Fibroblast of lung (primary cell): ENCODE results near the gene PCYT1A. TPM values are rescaled to one million over a fixed set of nuclear protein-coding genes. Genes with fewer than 3 reads are reported as not detected.

ENCODE experiments used
- DNase-seq, 2 donors: peaks; one replicate each; pipeline versions ENCODE4 v3.0.0 to v3.0.0-alpha.2; 2010; ENCODE audit warnings: low read depth in 2 of 2
- H2AFZ ChIP-seq: 2 replicates; pipeline ENCODE4 v1.5.1; 2012; ENCODE audit warnings: low read length, control low read depth, inconsistent platforms
- H3K27ac ChIP-seq: 2 replicates; pipeline ENCODE4 v1.5.1; 2011; ENCODE audit warnings: low read length, control low read depth; ENCODE audit not compliant: insufficient read depth
- H3K27me3 ChIP-seq: 2 replicates; pipeline ENCODE4 v1.5.1; 2011; ENCODE audit warnings: mild to moderate bottlenecking, low read length; ENCODE audit not compliant: control insufficient read depth, insufficient read depth
- H3K36me3 ChIP-seq: 2 replicates; pipeline ENCODE4 v1.5.1; 2011; ENCODE audit warnings: low read length; ENCODE audit not compliant: control insufficient read depth, insufficient read depth
- H3K4me1 ChIP-seq: 2 replicates; pipeline ENCODE4 v1.5.1; 2011; ENCODE audit warnings: low read length; ENCODE audit not compliant: control insufficient read depth, insufficient read depth; ENCODE audit errors: extremely low read depth
- H3K4me2 ChIP-seq: 2 replicates; pipeline ENCODE4 v1.5.1; 2011; ENCODE audit warnings: low read length, control low read depth; ENCODE audit not compliant: insufficient read depth; ENCODE audit errors: extremely low read depth
- H3K4me3 ChIP-seq, 4 experiments: fragments of 200-600 bp in 1 of 4; sonication (generic) in 1 of 4; replicated peaks in 1 of 4; 2 replicates each; pipeline ENCODE4 v1.5.1; 2011 to 2016; ENCODE audit warnings: low read length in 4 of 4, low read depth in 3 of 4, mild to moderate bottlenecking in 3 of 4, control low read depth in 2 of 4, inconsistent platforms in 1 of 4, mixed read lengths in 1 of 4; ENCODE audit not compliant: insufficient read depth in 1 of 4; ENCODE audit errors: control extremely low read depth in 1 of 4
- H3K79me2 ChIP-seq: 2 replicates; pipeline ENCODE4 v1.5.1; 2012; ENCODE audit warnings: mild to moderate bottlenecking, low read length, inconsistent platforms; ENCODE audit not compliant: control insufficient read depth, insufficient read depth
- H3K9ac ChIP-seq: 2 replicates; pipeline ENCODE4 v1.5.1; 2011; ENCODE audit warnings: mild to moderate bottlenecking, low read length, control low read depth; ENCODE audit not compliant: insufficient read depth
- H3K9me3 ChIP-seq: 2 replicates; pipeline ENCODE4 v1.5.1; 2012; ENCODE audit warnings: low read depth, low read length; ENCODE audit not compliant: control insufficient read depth, insufficient read depth
- H4K20me1 ChIP-seq: 2 replicates; pipeline ENCODE4 v1.5.1; 2011; ENCODE audit warnings: low read length; ENCODE audit not compliant: control insufficient read depth, insufficient read depth; ENCODE audit errors: extremely low read depth
- EZH2 ChIP-seq: IDR thresholded peaks from 2 replicates; pipeline ENCODE4 v1.5.1; 2012; ENCODE audit warnings: low read length, control low read depth, mild to moderate bottlenecking; ENCODE audit errors: missing control alignments
- polyA plus RNA-seq, 2 donors: library from polyadenylated mRNA; depleted of rRNA in 1 of 2; stranded (reverse) in 1 of 2; unstranded in 1 of 2; fragments of >200 nt; gene quantifications; 2 replicates each; pipeline ENCODE4 v1.2.1, GENCODE V29; 2011 to 2012; ENCODE audit warnings: missing spikeins in 1 of 2
- total RNA-seq: library from RNA; depleted of rRNA; stranded (reverse); fragments of >200 nt; gene quantifications from 2 replicates; pipeline ENCODE4 v1.2.1, GENCODE V29; 2014
- TF ChIP-seq, protein P1 (sequence below), 2 donors: IDR thresholded peaks in 1 of 2; conservative IDR thresholded peaks in 1 of 2; 1 replicate in 1 of 2; 2 replicates in 1 of 2; pipeline ENCODE4 v1.5.1; 2011 to 2012; ENCODE audit warnings: low read length in 2 of 2, control low read depth in 1 of 2, inconsistent platforms in 1 of 2, low read depth in 1 of 2, mild to moderate bottlenecking in 1 of 2

PCYT1A gene
- total and polyA plus RNA-seq, 2 donors (not counting 1 experiment from before 2014, with no cell fraction given) = 68.9 to 73.8 TPM

DNA sequence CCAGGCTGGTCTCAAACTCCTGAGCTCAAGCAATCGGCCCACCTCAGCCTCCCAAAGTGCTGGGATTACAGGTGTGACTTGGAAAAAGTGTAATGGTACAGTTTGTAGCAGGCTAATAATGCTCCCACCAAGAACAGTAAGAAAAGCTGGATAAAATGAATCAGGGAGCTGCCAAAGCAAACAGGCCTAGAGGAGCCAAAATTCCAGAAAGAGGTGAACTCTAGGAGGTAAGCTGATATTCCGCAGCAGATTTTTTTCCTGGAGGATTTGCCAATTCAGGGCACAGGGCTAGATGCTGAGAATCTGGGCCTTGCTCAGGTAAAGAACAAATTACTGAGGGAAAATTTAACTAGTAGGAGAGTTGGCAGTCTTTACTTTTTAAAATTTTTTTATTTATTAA, 11.0 kb upstream of the PCYT1A start:
- no peak for TF ChIP-seq EZH2
- TF ChIP-seq, protein P1, sequence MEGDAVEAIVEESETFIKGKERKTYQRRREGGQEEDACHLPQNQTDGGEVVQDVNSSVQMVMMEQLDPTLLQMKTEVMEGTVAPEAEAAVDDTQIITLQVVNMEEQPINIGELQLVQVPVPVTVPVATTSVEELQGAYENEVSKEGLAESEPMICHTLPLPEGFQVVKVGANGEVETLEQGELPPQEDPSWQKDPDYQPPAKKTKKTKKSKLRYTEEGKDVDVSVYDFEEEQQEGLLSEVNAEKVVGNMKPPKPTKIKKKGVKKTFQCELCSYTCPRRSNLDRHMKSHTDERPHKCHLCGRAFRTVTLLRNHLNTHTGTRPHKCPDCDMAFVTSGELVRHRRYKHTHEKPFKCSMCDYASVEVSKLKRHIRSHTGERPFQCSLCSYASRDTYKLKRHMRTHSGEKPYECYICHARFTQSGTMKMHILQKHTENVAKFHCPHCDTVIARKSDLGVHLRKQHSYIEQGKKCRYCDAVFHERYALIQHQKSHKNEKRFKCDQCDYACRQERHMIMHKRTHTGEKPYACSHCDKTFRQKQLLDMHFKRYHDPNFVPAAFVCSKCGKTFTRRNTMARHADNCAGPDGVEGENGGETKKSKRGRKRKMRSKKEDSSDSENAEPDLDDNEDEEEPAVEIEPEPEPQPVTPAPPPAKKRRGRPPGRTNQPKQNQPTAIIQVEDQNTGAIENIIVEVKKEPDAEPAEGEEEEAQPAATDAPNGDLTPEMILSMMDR (conservative IDR thresholded peaks at IDR 0.05 in 1 of 2, IDR thresholded peaks at IDR 0.05 in 1 of 2; ENCODE audit: low read depth in 1 of 2, low read length in 2 of 2) = no peak
- no peak overlapping the region for H3K27ac ChIP-seq
- H3K4me3 ChIP-seq = no peak overlapping the region
- no peak overlapping the region for H3K9ac ChIP-seq
- H2AFZ ChIP-seq = no peak overlapping the region
- no peaks in the 10 kb centered on the region for H4K20me1 ChIP-seq
- H3K9me3 ChIP-seq = no peaks in the 10 kb centered on the region
- DNase-seq = no peak
- no peaks in the 10 kb centered on the region for H3K79me2 ChIP-seq
- no peaks in the 10 kb centered on the region for H3K27me3 ChIP-seq
- H3K4me1 ChIP-seq = no peaks in the 10 kb centered on the region
- no peak overlapping the region for H3K4me2 ChIP-seq
- no peaks in the 10 kb centered on the region for H3K36me3 ChIP-seq

DNA sequence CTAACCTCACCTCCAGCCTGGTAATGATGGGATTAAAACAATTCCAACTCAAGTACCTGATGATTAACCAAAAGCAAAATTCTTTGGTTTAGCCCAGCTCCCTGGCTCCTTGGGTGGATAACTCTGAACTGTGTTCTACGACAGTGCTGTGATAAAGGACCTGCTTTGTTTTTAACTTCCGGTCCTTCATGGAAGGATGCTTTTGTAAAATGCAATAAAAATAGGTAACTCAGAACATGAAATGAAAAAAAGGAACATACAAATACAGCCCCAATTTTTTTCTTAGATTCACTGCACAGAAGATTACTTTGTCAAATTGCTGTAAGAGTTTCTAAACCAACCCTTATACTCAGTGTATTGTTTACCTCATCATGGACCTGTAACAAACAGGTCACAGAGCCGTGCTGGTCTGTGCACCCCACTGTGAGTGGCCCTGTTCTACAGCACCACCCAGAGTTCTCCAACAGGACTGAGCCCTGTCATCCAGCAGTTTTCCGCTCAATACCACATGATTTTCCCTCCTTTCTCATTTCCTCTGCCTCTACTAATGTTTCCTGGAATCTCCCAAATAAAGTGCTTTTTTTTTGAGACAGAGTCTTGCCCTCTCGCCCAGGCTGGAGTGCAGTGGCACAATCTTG, 4.9 kb upstream of the PCYT1A start:
- no peaks in the 10 kb centered on the region for H3K36me3 ChIP-seq
- no peaks in the 10 kb centered on the region for H3K4me1 ChIP-seq
- no peaks in the 10 kb centered on the region for H3K9me3 ChIP-seq
- no peak for TF ChIP-seq EZH2
- TF ChIP-seq, protein P1 (conservative IDR thresholded peaks at IDR 0.05 in 1 of 2, IDR thresholded peaks at IDR 0.05 in 1 of 2; ENCODE audit: low read depth in 1 of 2, low read length in 2 of 2) = no peak
- H4K20me1 ChIP-seq = no peaks in the 10 kb centered on the region
- peaks cover under 1% of the 10 kb centered on the region for H3K79me2 ChIP-seq
- H3K4me3 ChIP-seq = no peak overlapping the region
- H3K27me3 ChIP-seq = no peaks in the 10 kb centered on the region
- H3K9ac ChIP-seq = no peak overlapping the region
- H3K4me2 ChIP-seq = no peak overlapping the region
- no peak for DNase-seq
- H3K27ac ChIP-seq = no peak overlapping the region
- H2AFZ ChIP-seq = no peak overlapping the region

DNA sequence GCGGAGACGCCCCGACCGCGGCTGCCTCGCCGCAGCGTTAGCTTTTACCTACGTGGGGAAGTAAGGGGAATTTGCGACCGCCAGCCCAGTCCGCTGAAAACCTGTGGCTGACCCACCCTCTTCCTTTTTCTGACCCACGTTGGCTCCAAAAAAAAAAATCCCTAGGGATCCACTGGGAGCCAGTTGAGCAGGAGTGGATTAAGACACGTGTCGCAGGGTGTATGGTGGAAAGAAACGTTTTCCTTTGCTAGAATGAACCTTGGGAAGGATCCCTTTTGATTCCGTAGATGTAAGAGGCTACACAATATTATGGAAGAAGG, 575 bp upstream of the PCYT1A start:
- Histone ChIP-seq H3K4me2 (peak overlapping the region; percentile 88), H4K20me1 (peaks cover 1% of the 10 kb centered on the region), H3K27me3 (no peaks in the 10 kb centered on the region), H3K79me2 (peaks cover 42% of the 10 kb centered on the region), H3K9me3 (no peaks in the 10 kb centered on the region), H3K27ac (peak overlapping the region; percentile 96), H3K4me3 (peak overlapping the region; percentile 92 to 100 (median 98)), H3K9ac (peak overlapping the region; percentile 89), H3K36me3 (no peaks in the 10 kb centered on the region), H2AFZ (peak overlapping the region; percentile 92), H3K4me1 (peaks cover 6% of the 10 kb centered on the region)
- DNase-seq = peak in 1 of 2 donors; percentile 35
- TF ChIP-seq, protein P1 (conservative IDR thresholded peaks at IDR 0.05 in 1 of 2, IDR thresholded peaks at IDR 0.05 in 1 of 2; ENCODE audit: low read depth in 1 of 2, low read length in 2 of 2) = no peak
- no peak for TF ChIP-seq EZH2
